ENCODE data around the gene LDB2.

DNA sequence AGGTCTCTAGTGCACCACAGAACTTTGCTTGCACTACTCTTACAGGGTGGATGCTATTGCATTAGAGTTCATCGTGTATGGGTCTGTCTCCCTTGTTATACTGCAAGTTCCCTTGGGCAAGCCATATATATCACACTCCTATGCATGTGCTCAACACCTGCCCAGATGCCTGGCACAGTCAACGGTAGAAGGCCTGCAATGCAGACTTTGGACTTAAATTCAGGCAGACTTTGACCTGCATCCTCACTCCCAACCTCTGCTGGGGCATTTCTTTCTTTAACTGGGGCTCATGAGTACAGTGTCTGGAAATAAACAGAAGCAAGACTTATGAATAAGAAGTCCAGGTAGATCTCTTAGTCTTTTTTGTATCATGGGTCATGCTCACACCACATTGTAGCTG lies 148.2 kb downstream of the LDB2 start:
- TF ChIP-seq, protein P1, sequence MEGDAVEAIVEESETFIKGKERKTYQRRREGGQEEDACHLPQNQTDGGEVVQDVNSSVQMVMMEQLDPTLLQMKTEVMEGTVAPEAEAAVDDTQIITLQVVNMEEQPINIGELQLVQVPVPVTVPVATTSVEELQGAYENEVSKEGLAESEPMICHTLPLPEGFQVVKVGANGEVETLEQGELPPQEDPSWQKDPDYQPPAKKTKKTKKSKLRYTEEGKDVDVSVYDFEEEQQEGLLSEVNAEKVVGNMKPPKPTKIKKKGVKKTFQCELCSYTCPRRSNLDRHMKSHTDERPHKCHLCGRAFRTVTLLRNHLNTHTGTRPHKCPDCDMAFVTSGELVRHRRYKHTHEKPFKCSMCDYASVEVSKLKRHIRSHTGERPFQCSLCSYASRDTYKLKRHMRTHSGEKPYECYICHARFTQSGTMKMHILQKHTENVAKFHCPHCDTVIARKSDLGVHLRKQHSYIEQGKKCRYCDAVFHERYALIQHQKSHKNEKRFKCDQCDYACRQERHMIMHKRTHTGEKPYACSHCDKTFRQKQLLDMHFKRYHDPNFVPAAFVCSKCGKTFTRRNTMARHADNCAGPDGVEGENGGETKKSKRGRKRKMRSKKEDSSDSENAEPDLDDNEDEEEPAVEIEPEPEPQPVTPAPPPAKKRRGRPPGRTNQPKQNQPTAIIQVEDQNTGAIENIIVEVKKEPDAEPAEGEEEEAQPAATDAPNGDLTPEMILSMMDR (IDR thresholded peaks at IDR 0.05), result no peak
- TF ChIP-seq POLR2A (IDR thresholded peaks at IDR 0.05), result no peak
